22Rv1 (cell line): Measurements from ENCODE around the gene CCR5.

ENCODE experiments used
- ZFX ChIP-seq: fragments of 450-650 bp; IDR thresholded peaks from 2 replicates; pipeline ENCODE4 v1.6.1; 2017; ENCODE audit warnings: antibody characterized with exemption, borderline replicate concordance
- TF ChIP-seq, protein P1 (sequence below): fragments of 450-650 bp; IDR thresholded peaks from 2 replicates; pipeline ENCODE4 v1.5.1; 2017; ENCODE audit warnings: mild to moderate bottlenecking

DNA sequence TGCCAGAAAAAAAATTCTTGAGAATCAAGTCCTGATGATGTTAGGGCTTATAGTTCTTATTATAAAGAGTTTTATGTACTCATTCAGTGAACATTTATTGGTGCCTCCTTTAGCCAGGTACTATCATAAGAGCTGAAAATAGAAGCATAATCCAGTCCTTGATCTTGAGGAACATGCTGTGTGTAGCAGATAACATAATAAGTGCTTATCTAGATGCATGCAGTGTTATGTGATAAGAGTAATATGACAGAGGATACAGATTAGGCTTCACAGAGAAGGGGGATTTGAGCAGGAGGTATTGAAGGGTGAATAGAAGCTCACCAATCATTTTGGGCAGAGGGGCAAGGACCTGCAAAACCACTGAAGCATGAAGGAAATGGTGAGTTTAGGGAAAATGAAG, 15.8 kb upstream of the CCR5 start:
- TF ChIP-seq, protein P1, sequence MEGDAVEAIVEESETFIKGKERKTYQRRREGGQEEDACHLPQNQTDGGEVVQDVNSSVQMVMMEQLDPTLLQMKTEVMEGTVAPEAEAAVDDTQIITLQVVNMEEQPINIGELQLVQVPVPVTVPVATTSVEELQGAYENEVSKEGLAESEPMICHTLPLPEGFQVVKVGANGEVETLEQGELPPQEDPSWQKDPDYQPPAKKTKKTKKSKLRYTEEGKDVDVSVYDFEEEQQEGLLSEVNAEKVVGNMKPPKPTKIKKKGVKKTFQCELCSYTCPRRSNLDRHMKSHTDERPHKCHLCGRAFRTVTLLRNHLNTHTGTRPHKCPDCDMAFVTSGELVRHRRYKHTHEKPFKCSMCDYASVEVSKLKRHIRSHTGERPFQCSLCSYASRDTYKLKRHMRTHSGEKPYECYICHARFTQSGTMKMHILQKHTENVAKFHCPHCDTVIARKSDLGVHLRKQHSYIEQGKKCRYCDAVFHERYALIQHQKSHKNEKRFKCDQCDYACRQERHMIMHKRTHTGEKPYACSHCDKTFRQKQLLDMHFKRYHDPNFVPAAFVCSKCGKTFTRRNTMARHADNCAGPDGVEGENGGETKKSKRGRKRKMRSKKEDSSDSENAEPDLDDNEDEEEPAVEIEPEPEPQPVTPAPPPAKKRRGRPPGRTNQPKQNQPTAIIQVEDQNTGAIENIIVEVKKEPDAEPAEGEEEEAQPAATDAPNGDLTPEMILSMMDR = no peak
- TF ChIP-seq ZFX = no peak
